ENCODE measurements around the gene ZNF615. TPM values are rescaled to one million over a fixed set of nuclear protein-coding genes. Genes with fewer than 3 reads are reported as not detected.

Gene ZNF615
- total RNA-seq, 1 experiment from 2014 or later = 10.2 TPM

DNA sequence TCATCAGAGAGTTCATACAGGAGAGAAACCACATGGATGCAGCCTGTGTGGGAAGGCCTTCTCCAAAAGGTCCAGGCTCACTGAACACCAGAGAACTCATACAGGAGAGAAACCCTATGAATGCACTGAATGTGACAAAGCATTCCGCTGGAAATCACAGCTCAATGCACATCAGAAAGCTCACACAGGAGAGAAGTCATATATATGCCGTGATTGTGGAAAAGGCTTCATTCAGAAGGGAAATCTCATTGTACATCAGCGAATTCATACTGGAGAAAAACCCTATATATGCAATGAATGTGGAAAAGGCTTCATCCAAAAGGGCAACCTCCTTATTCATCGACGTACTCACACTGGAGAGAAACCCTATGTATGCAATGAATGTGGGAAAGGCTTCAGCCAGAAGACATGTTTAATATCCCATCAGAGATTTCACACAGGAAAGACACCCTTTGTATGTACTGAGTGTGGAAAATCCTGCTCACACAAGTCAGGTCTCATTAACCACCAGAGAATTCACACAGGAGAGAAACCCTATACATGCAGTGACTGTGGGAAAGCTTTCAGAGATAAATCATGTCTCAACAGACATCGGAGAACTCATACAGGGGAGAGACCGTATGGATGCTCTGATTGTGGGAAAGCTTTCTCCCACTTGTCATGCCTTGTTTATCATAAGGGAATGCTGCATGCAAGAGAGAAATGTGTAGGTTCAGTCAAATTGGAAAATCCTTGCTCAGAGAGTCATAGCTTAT, 63.0 kb downstream of the ZNF615 start:
- ChIA-PET POLR2A (ENCODE audit: low non-redundant PET) (no interaction called here), CTCF (no interaction called here)
- intact Hi-C loops (cut with micrococcal nuclease; ENCODE audit: unreplicated experiment) = no loop called here
- H3K27ac ChIP-seq (ENCODE audit: low read depth, low read length, poor library complexity, severe bottlenecking) = no peak overlapping the region
- no peaks in the 10 kb centered on the region for H3K27me3 ChIP-seq (replicated peaks; ENCODE audit: insufficient read depth, low read depth, low read length, poor library complexity)
- H3K36me3 ChIP-seq (ENCODE audit: insufficient read depth, low read length, poor library complexity, severe bottlenecking) = peaks cover 55% of the 10 kb centered on the region
- no peak for DNase-seq (ENCODE audit: low spot score)
- BruUV-seq (replicated peaks) = no TSS peak
- no peaks in the 10 kb centered on the region for H3K4me1 ChIP-seq (ENCODE audit: insufficient read depth, low read length, poor library complexity, severe bottlenecking)
- TF ChIP-seq EZH2 (IDR thresholded peaks at IDR 0.05; ENCODE audit: borderline replicate concordance, low read depth, low read length, poor library complexity, severe bottlenecking) = no peak
- TF ChIP-seq, protein P1, sequence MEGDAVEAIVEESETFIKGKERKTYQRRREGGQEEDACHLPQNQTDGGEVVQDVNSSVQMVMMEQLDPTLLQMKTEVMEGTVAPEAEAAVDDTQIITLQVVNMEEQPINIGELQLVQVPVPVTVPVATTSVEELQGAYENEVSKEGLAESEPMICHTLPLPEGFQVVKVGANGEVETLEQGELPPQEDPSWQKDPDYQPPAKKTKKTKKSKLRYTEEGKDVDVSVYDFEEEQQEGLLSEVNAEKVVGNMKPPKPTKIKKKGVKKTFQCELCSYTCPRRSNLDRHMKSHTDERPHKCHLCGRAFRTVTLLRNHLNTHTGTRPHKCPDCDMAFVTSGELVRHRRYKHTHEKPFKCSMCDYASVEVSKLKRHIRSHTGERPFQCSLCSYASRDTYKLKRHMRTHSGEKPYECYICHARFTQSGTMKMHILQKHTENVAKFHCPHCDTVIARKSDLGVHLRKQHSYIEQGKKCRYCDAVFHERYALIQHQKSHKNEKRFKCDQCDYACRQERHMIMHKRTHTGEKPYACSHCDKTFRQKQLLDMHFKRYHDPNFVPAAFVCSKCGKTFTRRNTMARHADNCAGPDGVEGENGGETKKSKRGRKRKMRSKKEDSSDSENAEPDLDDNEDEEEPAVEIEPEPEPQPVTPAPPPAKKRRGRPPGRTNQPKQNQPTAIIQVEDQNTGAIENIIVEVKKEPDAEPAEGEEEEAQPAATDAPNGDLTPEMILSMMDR (conservative IDR thresholded peaks at IDR 0.05; ENCODE audit: low read depth, low read length) = no peak
- no peak overlapping the region for H3K4me3 ChIP-seq (ENCODE audit: low read depth, low read length, poor library complexity, severe bottlenecking)
- H3K9me3 ChIP-seq (ENCODE audit: low read depth, low read length, poor library complexity, severe bottlenecking) = peaks cover 82% of the 10 kb centered on the region

Other genes starting within 250 kb of the ZNF615 start
- gene FPR2, start 247.0 kb downstream of the ZNF615 start, total RNA-seq (2021) = not detected in 2 replicates
- not detected in 2 replicates for gene FPR3, start 213.1 kb downstream of the ZNF615 start, total RNA-seq (2021)
- 7.0 and 7.3 TPM in 2 replicates for gene ZNF577, start 120.3 kb downstream of the ZNF615 start, total RNA-seq (2021)
- 22.9 and 26.3 TPM in 2 replicates for gene ZNF649, start 103.2 kb downstream of the ZNF615 start, total RNA-seq (2021)
- gene ZNF613, start 80.7 kb downstream of the ZNF615 start, total RNA-seq (2021) = 5.3 and 7.7 TPM in 2 replicates
- 7.2 TPM in 2 replicates for gene ZNF350, start 21.4 kb downstream of the ZNF615 start, total RNA-seq (2021)
- 9.7 and 12.5 TPM in 2 replicates for gene ZNF614, start 20.2 kb upstream of the ZNF615 start, total RNA-seq (2021)
- 12.6 and 13.2 TPM in 2 replicates for gene ZNF432, start 40.6 kb upstream of the ZNF615 start, total RNA-seq (2021)
- gene ZNF841, start 87.6 kb upstream of the ZNF615 start, total RNA-seq (2021) = 15.7 and 16.7 TPM in 2 replicates
- 15.7 and 17.1 TPM in 2 replicates for gene ZNF616, start 131.7 kb upstream of the ZNF615 start, total RNA-seq (2021)
- gene ZNF836, start 163.4 kb upstream of the ZNF615 start, total RNA-seq (2021) = 6.1 and 7.7 TPM in 2 replicates
- gene PPP2R1A, start 181.8 kb upstream of the ZNF615 start, total RNA-seq (2021) = 316 and 324 TPM in 2 replicates